GM21447 (cell line): ENCODE results near the gene HEBP1.

Experiments
- ATAC-seq: cut with Tn5 transposase; IDR thresholded peaks from one replicate; pipeline ENCODE4 v1.9.1; 2021; ENCODE audit not compliant: unreplicated experiment

Gene HEBP1

DNA sequence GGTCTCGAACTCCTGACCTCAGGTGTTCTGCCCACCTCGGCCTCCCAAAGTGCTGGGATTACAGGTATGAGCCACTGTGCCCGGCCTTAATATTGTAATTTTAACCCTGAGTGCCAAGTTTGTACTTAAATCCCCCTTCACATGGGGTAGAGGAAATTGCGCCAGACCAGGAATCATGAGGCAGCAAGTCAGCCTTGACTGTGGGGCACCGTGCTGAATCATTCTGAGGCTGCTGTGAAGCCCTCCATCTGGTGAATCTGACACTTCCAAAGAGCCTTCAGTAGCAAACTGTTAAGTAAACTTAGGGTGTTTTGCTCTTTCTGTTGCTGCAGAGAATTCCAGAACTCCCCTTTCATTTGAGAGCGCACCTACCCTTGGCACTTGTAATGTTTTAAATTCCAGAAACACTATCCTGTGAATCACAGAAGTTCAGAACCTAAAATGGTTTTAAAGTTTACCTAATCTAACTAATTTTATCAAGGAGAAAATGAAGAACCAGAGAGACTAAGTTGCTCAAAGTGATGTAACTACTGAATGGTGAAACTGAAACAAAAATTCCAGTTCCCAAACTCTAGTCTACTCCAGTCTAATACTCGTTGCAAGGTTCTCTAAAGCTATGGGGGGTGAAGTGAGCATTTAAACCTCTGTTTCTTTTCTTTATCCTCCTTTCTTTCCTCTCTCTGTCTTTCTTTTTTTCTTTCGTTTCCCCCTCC lies 7.5 kb downstream of the HEBP1 start:
- ATAC-seq: no peak

DNA sequence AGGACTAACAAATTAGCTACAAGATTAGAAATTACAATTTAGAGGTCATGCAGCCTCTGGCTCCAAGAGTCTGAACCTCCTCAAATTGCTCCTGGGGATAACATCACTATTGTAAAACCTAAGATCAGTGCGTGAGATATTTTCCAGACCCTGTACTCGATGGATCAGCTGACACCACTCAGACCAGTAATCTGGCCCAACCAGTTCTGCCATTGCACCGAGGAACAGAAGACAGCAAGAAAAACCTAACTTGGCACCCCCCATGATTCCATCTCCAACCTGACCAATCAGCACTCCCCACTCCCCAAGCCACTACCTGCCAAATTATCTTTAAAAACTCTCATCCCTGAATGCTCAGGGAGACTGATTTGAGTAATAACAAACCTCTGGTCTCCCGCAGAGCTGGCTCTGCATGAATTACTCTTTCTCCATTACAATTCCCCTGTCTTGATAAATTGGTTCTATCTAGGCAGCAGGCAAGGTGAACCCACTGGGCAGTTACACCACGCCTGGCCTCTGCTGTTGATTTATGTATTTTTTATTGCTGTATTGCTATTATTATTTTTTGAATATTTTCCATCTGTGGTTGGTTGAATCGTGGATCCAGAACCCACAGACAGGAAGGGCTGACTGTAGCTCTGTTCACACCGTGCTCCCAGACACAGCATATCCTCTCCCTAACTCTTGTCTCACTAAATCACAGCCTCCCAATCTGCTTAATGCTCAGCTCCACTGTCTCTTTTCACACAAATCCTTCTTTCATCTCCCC lies 9.2 kb downstream of the HEBP1 start:
- ATAC-seq: no peak

DNA sequence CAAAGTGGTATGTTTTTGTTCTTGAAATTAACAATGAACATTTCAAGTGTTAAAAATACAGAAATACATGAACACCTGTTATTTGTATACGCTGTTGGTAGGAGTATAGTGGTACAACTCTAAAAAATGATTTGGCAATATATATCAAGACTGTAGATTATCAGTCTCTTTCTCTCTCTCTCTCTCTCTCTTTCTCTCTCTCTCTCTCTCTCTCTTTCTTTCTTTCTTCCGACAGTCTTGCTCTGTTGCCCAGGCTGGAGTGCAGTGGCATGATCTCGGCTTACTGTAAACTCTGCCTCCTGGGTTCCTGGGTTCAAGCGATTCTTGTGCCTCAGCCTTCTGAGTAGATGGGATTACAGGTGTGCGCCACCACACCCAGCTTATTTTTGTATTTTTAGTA lies 12.6 kb downstream of the HEBP1 start:
- ATAC-seq: no peak

DNA sequence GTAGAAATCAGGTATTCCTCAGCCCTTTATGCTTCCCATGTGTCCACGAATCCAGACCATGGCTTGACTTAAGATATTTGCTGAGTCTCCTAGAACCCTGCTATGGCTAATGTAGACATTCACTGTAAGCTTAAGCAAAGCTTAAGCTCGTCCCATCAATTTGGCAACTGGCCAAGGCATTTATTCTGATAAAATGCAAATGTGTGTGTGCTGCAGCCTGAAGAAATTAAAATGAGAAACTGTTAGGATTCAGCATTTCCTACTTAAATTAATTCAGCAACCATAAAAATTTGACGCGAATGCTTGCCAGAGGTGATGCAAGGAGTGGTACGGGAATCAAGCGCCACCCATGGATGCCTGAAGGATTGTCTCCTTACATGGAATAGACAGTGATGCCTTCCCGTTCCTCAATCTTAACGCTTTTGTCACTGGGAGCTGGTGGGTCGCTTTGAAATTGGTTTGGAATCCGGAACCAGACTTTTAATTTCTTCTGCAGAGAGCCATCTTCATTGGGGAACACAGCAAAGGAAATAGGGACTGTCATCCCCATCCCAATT lies 13.2 kb downstream of the HEBP1 start:
- no peak for ATAC-seq

DNA sequence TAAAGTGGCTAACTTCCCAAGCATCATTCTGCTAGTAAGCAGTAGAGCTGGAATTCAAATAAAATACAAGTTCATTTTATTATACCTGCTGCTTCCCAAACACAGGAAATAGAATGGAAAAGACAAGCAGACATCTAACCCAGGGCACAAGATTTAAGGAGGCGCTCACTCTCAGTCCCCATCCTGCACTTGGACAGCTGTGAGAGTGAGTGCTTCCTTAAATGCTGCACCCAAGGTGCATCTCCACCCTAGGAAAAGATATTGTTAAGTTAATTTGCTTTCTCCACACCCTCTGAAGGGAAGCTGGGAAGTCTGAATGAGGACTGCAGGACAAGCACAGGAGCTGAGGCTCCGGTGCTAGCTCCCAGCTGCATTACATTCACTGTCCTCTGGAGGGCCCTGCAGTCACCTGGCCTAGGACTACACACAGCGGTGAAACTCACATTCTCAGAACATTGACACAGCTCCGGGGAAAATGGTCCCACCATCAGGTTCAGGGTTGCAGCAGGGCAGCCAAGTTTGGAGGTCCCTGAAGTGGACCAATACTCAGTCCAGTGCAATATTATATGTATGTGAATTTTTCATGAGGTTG lies 14.2 kb downstream of the HEBP1 start:
- ATAC-seq: no peak

DNA sequence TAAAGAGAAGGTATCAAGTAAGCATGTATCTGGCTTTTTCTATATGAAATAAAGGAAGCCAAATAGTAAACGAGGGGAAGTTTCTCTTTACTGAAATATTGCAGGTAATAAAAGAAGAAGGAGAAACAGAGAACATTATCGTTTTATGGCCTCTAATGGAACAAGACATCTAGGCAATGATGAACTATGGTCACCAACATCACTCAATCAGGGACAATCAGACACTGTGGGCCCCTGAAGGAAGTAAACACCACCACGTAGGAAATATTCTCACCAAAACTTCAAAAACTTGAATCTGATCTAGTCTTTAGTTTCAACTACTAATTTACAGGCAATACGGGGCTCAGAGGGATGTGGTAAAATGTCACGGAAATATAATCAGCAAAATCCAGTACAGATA lies 15.9 kb downstream of the HEBP1 start:
- ATAC-seq: no peak

DNA sequence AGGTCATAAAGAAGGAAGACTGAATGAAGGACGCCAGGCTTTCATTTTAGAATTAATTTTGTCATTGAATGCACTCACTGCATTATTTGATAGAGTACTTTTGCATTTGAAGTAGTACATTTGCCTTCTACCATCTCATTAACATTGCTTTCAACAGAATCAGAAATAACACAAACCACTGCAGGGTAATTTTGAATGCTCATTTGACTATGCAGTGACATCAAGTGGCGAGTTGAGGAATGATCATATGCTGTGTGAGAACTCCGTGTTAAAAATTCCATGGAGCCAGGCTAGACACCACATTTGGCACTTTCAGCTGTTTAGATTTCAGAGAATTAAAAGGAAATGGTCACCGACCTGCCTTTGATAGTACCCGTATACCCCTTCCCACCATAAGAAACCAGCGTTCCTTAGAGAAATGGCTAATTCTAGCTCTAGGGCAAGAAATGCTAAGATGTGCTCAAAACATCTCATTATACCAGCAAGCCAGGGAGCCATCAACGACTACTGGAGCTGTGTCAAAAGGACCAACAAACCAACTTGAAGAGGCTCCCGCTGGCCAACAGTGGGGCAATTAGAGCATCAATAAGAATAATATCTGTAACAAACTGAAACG lies 16.5 kb downstream of the HEBP1 start:
- ATAC-seq: no peak

DNA sequence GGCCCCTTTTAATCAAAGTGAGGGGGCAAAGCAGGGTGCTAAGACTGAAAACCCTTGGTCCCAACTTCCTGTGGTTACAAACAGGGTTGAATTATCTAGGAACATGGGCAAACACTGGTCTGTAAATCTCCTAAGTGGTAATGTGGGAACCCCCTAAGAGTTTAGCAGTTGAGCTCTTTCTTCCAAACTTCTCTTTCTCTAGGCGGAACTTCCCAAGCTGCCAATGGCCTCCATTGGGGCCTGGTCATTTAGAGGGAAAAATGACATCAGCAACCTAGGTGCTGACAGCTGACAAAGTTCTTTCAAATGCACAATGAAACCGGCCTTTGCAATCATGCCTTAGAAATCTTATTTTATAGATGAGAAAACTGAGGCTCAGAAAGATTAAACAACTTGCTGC lies 17.7 kb downstream of the HEBP1 start:
- ATAC-seq: no peak

DNA sequence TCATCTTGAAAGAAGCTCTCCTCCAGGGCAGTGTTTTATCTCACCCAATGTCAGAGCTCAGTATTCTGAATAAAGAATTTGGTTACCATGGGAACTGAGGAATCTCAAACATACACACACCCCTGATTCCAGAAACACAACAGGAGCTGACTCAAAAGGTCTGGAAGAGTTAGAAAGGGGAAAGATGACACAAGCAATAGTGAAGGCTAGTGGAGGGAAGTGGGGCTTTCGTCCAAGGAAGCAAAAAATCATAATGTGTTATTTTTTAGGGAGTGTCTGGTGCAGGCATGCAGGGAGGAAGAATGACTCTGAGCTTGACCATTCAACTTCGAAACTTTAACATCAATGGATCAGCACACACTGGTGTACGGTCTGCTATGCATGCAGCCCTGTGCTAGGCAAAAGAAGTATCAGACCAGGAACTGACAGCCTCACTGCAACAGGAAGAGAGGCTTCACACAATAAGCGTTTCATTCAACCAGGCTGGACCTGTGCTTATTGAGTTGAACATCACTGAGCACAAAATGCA lies 20.3 kb downstream of the HEBP1 start:
- no peak for ATAC-seq

DNA sequence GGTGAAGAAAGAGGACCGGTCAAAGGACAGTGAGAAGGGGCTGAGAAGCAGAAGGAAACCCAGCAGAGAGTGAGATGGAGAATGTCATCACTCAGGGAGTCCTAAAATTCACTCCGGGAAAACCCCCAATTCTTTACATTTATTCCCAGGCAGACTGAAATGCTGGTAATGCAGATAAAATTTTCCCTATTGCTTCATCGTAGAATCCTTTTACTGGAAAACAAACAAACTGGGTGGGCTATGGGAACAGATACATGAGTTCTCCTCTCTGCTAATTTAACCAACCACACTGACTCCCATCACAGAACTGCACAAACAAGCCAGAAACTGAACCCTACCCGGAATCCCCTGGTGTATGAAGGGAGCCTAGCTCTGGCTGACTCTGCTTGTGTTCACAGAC lies 20.9 kb downstream of the HEBP1 start:
- ATAC-seq: no peak

DNA sequence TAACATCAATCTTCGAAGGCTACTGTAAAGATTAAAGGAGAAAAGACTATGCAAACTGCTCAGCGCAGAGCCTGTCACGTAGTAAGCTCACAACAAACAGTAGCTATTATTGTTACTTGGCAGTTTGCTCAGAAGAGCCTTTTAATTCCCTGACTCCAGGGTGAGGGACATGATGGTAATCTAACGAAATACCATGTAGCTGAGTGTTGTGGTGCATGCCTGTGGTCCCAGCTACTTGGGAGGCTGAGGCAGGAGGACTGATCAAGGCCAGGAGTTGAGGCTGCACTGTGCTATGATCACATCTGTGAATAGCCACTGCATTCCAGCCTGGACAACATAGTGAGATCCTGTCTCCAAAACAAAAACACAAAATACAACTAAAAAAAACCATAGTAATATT lies 22.8 kb downstream of the HEBP1 start:
- no peak for ATAC-seq

DNA sequence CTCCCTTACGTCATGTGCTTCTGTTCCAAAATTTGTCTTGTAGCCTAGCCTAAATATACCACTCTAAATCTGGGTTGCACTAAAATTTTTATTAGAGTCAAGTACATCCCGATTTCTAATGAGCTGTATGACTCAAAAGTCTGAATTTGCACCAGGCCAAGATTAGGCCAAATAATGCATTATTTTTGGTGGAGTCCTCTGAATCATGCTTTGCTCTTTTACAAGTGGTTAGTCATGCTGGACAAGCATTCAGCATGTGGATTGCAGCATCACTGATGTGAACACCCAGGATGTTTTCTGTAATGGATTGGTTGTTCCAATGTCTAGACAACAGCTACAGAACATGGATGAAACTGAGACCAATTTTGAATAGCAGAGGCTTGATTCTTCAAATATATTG lies 23.7 kb downstream of the HEBP1 start:
- no peak for ATAC-seq

DNA sequence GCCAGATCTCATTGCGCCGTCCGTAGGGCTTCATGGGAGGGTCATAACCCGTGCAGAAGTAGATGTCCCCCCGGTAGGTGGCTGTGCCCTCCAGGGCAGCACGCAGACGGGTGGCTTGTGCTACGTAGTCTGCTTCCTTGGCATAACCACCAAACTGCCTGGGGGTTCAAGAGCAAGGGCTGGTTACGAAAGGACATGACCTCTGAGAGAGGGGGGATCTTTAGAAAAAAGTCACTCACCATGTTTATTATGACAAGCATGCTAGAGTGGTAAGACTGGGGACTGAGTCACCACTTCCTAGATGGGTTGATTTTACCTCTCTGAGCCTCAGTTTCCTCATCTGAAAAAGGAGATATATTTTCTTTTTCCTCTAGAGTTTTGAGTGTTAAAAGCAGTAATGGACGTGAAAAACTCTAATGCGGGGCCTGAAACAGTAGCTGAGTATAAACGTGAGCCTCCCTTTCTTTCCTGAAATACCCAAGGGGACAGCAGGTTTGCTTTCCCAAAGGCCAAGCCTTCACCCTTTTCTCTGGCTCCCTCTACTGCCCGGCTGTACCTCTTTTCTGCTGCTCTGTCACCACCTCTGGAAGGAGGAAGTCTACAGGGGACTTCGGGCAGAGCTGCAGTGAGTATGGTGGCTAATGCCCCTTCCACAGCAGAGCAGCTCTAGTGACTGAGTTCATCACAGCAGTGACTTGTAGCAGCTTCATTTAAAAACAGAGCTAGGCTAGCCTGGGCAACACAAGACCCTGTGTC lies 24.6 kb downstream of the HEBP1 start:
- no peak for ATAC-seq

DNA sequence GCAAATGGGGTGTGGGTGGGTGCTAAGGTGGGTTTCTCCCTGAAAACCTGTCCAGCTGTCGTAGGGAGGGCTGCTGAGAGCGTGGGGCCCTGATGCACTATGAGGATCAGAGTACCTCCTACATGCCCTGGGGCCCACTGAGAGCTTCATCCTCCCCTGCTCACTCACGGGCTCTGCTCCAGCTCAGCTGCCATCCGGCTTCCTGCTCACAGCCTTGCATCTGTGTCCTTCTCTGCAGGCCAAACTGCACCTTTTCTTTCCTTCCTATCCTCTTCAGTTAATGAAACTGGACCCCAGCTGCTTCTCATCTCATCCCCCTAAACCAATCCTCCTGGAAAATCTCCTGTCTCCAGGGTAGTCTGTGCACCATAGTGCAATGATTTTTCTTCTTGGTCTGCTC lies 25.9 kb downstream of the HEBP1 start:
- no peak for ATAC-seq

DNA sequence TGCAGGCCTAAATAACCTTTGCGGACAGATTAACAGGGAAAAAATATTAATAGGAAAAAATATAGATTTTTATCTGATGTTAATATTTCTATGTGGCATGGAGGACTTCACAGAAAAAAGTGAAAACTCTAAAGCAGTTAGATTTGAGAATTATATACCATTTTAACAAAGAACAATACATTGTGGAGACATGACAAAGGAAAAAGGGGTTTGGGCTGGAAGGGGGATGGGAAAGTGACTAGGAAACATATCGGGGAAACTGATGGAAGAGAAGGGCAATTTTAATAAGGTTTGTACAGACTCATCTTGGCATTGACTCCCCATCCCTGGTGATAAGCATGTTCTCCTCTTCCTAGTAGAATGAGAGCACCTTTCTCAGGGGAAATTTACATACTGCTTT lies 27.0 kb downstream of the HEBP1 start:
- ATAC-seq: no peak

DNA sequence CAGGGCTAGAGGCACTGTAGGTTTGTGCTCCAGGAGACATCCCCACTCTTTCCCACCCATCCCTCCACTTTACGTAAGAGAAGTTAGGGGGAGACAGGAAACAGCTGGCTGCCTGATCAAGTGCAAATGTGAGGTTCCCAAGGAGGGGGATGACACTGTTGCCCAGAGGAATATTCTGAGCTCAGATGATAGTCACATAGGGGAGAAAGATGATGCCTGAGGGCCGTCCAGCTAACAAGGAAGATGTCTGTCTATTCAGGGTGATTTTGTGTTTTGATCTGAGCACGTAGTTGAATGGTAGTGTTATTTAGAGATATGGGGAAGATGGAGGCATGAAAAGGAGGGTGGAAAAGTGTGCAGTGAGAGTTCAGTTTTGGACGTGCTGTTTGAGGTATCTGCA lies 34.2 kb downstream of the HEBP1 start:
- no peak for ATAC-seq

DNA sequence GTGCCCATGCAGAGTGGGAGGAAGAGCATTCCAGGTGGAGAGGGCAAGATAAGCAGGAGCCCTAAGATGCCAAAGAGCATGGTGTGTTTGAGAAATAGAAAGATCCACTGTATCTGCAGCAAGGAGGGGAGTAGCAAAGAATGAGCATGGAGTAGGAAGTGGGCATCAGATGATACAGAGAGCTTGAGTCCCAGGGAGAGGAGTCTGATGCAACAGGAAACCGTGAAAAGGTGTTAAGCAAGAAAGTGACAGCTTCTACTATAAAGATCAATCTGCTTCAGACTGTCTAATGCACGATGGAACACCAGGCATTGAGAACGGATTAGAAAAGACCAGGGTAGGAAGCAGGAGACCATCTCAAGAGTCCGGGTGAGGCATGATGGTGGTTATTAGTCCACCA lies 35.8 kb downstream of the HEBP1 start:
- ATAC-seq: no peak

DNA sequence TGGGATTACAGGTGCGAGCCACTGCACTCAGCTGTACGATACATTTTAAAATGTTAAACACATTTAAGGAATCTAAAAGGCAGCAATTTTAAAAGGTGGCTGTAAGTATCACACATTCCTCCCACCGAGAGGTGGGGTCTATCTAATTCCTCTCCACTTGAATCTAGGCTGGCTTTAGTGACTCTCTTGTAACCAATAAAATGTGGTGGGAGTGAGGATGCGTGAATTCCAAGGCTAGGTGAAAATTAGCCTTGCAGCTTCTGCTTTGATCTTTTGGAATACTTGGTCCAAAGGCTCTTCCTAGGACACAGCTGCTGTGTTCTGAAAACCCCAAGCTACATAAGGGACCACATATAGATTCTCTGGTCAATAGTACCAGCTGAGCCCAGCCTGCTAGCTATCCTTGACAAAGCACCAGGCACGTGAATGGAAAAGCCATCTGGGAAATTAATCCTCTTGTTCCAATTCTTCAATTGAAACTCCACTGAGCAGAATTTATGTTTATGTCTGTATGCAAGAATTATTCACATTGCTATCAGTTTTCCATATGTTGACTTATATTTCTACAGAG lies 39.3 kb downstream of the HEBP1 start:
- no peak for ATAC-seq

DNA sequence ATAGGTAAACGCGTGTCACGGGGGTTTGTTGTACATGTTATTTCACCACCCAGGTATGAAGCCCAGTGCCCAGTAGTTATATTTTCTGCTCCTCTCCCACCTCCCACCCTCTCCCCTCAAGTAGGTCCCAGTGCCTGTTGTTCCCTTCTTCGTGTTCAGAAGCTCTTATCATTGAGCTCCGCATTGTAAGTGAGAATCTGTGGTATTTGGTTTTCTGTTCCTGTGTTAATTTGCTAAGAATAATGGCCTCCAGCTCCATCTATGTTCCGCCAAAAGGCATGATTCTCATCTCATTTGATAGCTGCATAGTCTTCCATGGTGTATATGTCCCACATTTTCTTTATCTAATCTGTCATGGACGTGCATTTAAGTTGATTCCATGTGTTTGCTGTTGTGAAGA lies 41.2 kb downstream of the HEBP1 start:
- no peak for ATAC-seq

DNA sequence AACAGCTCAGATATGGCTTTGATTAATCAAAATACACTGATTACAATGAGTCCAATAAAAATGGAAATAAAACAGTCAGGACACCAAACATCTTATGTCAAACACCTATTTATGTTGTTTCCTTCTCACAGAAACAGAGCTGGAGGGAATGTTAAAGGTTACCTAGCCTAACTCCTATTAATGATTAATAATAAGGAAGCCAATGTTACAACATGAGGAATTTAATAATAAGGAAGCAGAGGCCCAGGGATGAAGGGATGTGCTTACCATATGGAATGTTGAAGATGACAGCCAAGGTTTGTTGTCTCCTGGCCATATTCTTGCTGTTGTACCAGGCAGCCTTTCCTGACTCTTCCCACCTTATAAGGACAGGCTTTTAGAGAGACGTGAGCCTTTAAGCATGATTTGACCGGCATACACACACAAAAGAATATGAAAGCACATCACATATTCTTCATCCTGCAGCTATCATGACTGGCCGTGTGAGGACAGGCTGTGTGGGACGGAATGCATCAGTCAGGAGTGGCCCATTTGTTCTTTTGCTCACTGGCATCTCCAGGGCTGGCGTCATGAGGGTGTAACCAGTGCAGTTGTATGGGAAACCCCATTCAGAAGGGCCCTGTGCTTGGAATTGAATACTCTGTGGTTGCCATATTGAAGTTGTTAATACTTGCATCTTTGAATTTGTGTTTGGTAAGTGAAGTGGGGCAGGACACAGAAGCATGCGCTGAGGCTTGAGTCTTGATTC lies 45.0 kb downstream of the HEBP1 start:
- no peak for ATAC-seq
